ENCODE measurements around the gene IBSP. TPM values are rescaled to one million over a fixed set of nuclear protein-coding genes. Genes with fewer than 3 reads are reported as not detected.

The IBSP gene
- total RNA-seq, 1 donor from 2014 or later, result not detected

DNA sequence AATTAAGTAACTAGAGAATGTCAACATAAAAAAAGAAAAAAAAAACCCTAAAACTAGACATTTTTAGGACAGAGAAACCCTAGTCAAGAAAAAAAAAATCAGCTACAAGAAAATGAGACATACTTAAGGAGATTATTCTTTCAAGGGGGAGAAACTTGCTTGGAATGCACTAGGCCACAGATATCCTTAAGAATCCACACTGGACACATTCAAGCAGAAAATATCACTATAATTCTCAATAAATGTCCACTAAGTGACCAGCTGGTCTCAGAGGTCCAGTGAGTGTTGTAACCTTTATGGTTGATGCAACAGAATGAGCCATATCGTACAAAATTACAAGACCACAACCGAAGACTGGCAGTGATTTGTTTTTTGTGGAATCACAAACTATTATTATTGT is 15.6 kb upstream of the IBSP start:
- Mint-ChIP-seq H3K9me3 (no peaks in the 10 kb centered on the region), H3K4me1 (no peaks in the 10 kb centered on the region), H3K27ac (no peak overlapping the region), H3K36me3 (ENCODE audit: low read depth) (no peaks in the 10 kb centered on the region), H3K27me3 (no peaks in the 10 kb centered on the region), H3K4me3 (no peak overlapping the region)
- TF ChIP-seq, protein P1, sequence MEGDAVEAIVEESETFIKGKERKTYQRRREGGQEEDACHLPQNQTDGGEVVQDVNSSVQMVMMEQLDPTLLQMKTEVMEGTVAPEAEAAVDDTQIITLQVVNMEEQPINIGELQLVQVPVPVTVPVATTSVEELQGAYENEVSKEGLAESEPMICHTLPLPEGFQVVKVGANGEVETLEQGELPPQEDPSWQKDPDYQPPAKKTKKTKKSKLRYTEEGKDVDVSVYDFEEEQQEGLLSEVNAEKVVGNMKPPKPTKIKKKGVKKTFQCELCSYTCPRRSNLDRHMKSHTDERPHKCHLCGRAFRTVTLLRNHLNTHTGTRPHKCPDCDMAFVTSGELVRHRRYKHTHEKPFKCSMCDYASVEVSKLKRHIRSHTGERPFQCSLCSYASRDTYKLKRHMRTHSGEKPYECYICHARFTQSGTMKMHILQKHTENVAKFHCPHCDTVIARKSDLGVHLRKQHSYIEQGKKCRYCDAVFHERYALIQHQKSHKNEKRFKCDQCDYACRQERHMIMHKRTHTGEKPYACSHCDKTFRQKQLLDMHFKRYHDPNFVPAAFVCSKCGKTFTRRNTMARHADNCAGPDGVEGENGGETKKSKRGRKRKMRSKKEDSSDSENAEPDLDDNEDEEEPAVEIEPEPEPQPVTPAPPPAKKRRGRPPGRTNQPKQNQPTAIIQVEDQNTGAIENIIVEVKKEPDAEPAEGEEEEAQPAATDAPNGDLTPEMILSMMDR (IDR thresholded peaks at IDR 0.05), result no peak
- intact Hi-C loops (cut with micrococcal nuclease), result loop anchor here (2.0 kb wide), 1 partner anchor 75 kb away; no protein-coding TSS in a partner anchor
- DNase-seq (no peak), ATAC-seq (ENCODE audit: low read depth) (no peak)
- ChIA-PET CTCF (no interaction called here), POLR2A (no interaction called here)

DNA sequence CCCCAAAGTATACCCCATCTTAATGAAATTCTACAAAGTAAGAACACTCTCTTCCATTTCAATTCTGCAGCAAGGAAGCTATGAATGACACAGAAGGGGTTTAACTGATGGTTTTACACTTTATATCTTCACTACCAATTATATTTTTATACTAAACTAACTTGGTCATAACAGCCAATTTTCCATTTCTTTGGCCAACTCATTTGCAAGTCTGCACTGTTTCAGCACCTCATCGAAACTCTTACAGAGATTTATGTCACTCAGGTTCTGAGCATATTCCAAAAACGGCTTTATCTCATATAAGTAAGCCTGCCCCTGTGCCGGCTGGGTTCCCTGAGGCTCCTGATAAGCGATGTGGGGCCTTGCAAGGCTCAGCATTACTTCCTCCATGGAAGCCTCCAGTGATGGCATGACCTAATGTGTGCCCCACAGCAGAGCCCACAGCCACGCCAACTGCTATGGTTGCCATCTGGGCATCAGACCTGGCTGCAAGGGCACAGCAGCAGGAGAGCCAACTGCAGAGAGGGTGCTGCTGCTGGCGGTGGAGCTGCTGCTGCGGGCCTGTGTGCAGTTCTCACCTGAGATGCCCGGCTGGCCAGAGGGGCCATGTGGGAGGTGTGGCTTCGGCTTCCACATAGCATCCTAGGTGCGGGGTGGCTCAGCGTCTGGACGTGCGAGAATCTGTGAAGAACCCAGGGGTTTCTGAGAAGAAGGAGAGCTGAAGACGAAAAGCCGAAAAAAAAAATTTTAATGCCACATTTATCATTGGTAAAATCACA is 13.4 kb upstream of the IBSP start:
- Mint-ChIP-seq H3K9me3 (no peaks in the 10 kb centered on the region), H3K4me3 (no peak overlapping the region), H3K36me3 (ENCODE audit: low read depth) (no peaks in the 10 kb centered on the region), H3K27ac (no peak overlapping the region), H3K27me3 (no peaks in the 10 kb centered on the region), H3K4me1 (no peaks in the 10 kb centered on the region)
- TF ChIP-seq, protein P1 (IDR thresholded peaks at IDR 0.05), result no peak
- DNase-seq, result no peak
- ChIA-PET CTCF (no interaction called here), POLR2A (no interaction called here)
- intact Hi-C loops (cut with micrococcal nuclease), result no loop called here
- ATAC-seq (ENCODE audit: low read depth), result no peak

GRCh38 chr4:87802858-87803257 is 3.5 kb downstream of the IBSP start:
- Mint-ChIP-seq H3K9me3 (no peaks in the 10 kb centered on the region), H3K36me3 (ENCODE audit: low read depth) (no peaks in the 10 kb centered on the region), H3K27ac (no peak overlapping the region), H3K4me3 (no peak overlapping the region), H3K4me1 (no peaks in the 10 kb centered on the region), H3K27me3 (peaks cover 2% of the 10 kb centered on the region)
- POLR2A ChIA-PET, result no interaction called here
- intact Hi-C loops (cut with micrococcal nuclease), result no loop called here
- CTCF ChIA-PET, result no interaction called here
- ATAC-seq (ENCODE audit: low read depth) (no peak), DNase-seq (no peak)
- TF ChIP-seq, protein P1 (IDR thresholded peaks at IDR 0.05), result no peak

DNA sequence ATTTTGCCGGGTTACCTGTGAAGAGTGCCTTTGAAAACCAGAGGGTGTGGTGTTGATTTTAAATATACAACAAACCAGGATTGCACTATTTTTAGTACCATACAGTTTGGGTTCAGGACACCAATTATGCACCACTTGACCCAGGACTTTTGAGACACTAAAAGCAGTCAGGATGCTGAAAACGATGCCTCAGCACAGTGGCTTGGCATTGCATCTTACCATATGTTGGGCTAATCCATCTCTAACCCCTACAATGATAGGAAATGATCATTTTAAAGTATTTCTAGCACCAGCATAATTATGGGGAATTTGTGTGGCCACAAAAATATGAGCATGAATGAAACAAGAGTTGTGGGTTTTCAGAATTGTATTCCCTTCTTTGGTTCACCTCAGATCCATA is 4.1 kb downstream of the IBSP start:
- ATAC-seq (ENCODE audit: low read depth), result no peak
- Mint-ChIP-seq H3K27ac (no peak overlapping the region), H3K36me3 (ENCODE audit: low read depth) (no peaks in the 10 kb centered on the region), H3K9me3 (no peaks in the 10 kb centered on the region), H3K4me1 (no peaks in the 10 kb centered on the region), H3K4me3 (no peak overlapping the region), H3K27me3 (peaks cover 2% of the 10 kb centered on the region)
- TF ChIP-seq, protein P1 (IDR thresholded peaks at IDR 0.05), result no peak
- no peak for DNase-seq
- ChIA-PET POLR2A (no interaction called here), CTCF (no interaction called here)
- intact Hi-C loops (cut with micrococcal nuclease), result no loop called here

- Mint-ChIP-seq H3K4me3 (no peak overlapping the region), H3K36me3 (ENCODE audit: low read depth) (no peaks in the 10 kb centered on the region), H3K27me3 (peaks cover 2% of the 10 kb centered on the region), H3K9me3 (no peaks in the 10 kb centered on the region), H3K4me1 (no peaks in the 10 kb centered on the region), H3K27ac (no peak overlapping the region)
- ChIA-PET CTCF (interaction anchor here (0.6 kb wide), 1 partner anchor 25 kb away, joined by 3 read pairs; no protein-coding TSS in a partner anchor), POLR2A (no interaction called here)
- TF ChIP-seq, protein P1 (IDR thresholded peaks at IDR 0.05), result no peak
- DNase-seq, result no peak
- no peak for ATAC-seq (ENCODE audit: low read depth)
- intact Hi-C loops (cut with micrococcal nuclease), result no loop called here
These were observed 5.5 kb downstream of the IBSP start for GRCh38 chr4:87804871-87805270.

Measured in activated B cell treated with CpG ODN at 0.5 μM for 24 hours (primary cell).